ENCODE data around the gene ANGPT4. TPM values are rescaled to one million over a fixed set of nuclear protein-coding genes. Genes with fewer than 3 reads are reported as not detected.

ANGPT4 gene
- total and polyA plus RNA-seq, 10 of the 15 experiments (the other 5 are each of a cell fraction or from before 2014, with no cell fraction given): 0.01 to 0.16 TPM; not detected in 8

- intact Hi-C loops (cut with micrococcal nuclease; ENCODE audit: unreplicated experiment) (no loop called here), in situ Hi-C loops (cut with MboI) (no loop called here)
- Histone ChIP-seq H3K27me3 (replicated peaks in 1 of 2; ENCODE audit: control insufficient read depth in 2 of 2, insufficient read depth in 2 of 2, low read length in 1 of 2) (no peaks in the 10 kb centered on the region), H3K9ac (ENCODE audit: control insufficient read depth, insufficient read depth, low read length) (no peak overlapping the region), H3K27ac (ENCODE audit: control insufficient read depth, insufficient read depth) (no peak overlapping the region), H3K9me3 (replicated peaks; ENCODE audit: control insufficient read depth, insufficient read depth, low read length) (no peaks in the 10 kb centered on the region), H3K4me3 (no peak overlapping the region), H4K20me1 (ENCODE audit: control insufficient read depth, insufficient read depth) (no peaks in the 10 kb centered on the region), H3K4me1 (ENCODE audit: control insufficient read depth, insufficient read depth, low read length) (no peaks in the 10 kb centered on the region), H3K36me3 (ENCODE audit: control insufficient read depth in 2 of 2, insufficient read depth in 2 of 2, low read length in 1 of 2) (no peaks in the 10 kb centered on the region), H2AFZ (ENCODE audit: control insufficient read depth, low read depth, low read length) (no peak overlapping the region), H3K79me2 (ENCODE audit: control insufficient read depth, insufficient read depth, low read length) (no peaks in the 10 kb centered on the region), H3K4me2 (ENCODE audit: control insufficient read depth, insufficient read depth) (no peak overlapping the region)
- no peak for TF ChIP-seq EED (IDR thresholded peaks at IDR 0.05; ENCODE audit: low read depth)
- no peak for TF ChIP-seq EGR1 (IDR thresholded peaks at IDR 0.05; ENCODE audit: borderline replicate concordance in 1 of 2, low read depth in 2 of 2, low read length in 2 of 2)
- TF ChIP-seq USF2 (IDR thresholded peaks at IDR 0.05; ENCODE audit: borderline replicate concordance, low read depth, low read length): no peak
- TF ChIP-seq, protein P1, sequence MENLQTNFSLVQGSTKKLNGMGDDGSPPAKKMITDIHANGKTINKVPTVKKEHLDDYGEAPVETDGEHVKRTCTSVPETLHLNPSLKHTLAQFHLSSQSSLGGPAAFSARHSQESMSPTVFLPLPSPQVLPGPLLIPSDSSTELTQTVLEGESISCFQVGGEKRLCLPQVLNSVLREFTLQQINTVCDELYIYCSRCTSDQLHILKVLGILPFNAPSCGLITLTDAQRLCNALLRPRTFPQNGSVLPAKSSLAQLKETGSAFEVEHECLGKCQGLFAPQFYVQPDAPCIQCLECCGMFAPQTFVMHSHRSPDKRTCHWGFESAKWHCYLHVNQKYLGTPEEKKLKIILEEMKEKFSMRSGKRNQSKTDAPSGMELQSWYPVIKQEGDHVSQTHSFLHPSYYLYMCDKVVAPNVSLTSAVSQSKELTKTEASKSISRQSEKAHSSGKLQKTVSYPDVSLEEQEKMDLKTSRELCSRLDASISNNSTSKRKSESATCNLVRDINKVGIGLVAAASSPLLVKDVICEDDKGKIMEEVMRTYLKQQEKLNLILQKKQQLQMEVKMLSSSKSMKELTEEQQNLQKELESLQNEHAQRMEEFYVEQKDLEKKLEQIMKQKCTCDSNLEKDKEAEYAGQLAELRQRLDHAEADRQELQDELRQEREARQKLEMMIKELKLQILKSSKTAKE (IDR thresholded peaks at IDR 0.05; ENCODE audit: low read depth, poor library complexity, severe bottlenecking): no peak
- no peak for TF ChIP-seq PBX3 (IDR thresholded peaks at IDR 0.05; ENCODE audit: insufficient replicate concordance, low read depth, low read length)
- TF ChIP-seq MEF2A (IDR thresholded peaks at IDR 0.05; ENCODE audit: insufficient read depth, low read depth, low read length): no peak
- TF ChIP-seq STAT1 (conservative IDR thresholded peaks at IDR 0.05): no peak
- TF ChIP-seq NR2C1 (IDR thresholded peaks at IDR 0.05): no peak
- no peak for TF ChIP-seq CHD1 (IDR thresholded peaks at IDR 0.05; ENCODE audit: low read depth, low read length)
- DNase-seq (ENCODE audit: low read depth, low spot score) (no peak), ATAC-seq (no peak), FAIRE-seq (no peak)
- 92% methylated on average over 4 of the region's 4 CpGs for WGBS (ENCODE audit: insufficient coverage, insufficient replicate concordance, low lambda C conversion rate, missing lambda C conversion rate)
- SMC1A ChIA-PET (ENCODE audit: uncharacterized antibody, unreplicated experiment): no interaction called here
- POLR2A ChIA-PET: no interaction called here
- RAD21 ChIA-PET (ENCODE audit: unreplicated experiment): no interaction called here
- BruUV-seq (replicated peaks): no TSS peak
- CTCF ChIA-PET: no interaction called here
Measured at GRCh38 chr20:879626-880025, 36.5 kb downstream of the ANGPT4 start.
